Head of caudate nucleus (tissue), 42 donors: Measurements from ENCODE around the gene NUAK2.
"Not testable (repeated sequence)": the region's sequence is repeated elsewhere in the genome, so short reads cannot be mapped to it uniquely, and the experiment has no call there.

Experiments
- DNase-seq, 42 donors: peaks; one replicate each; pipeline versions ENCODE4 v3.0.0 to v3.0.0-alpha.2; 2020 to 2021; ENCODE audit warnings: mixed read lengths in 7 of 42
- intact Hi-C: fragments of 100-400 bp; cut with DNase I; formaldehyde crosslinking; loops from one replicate; pipeline ENCODE4 v1.15.0; 2022

Gene NUAK2

DNA sequence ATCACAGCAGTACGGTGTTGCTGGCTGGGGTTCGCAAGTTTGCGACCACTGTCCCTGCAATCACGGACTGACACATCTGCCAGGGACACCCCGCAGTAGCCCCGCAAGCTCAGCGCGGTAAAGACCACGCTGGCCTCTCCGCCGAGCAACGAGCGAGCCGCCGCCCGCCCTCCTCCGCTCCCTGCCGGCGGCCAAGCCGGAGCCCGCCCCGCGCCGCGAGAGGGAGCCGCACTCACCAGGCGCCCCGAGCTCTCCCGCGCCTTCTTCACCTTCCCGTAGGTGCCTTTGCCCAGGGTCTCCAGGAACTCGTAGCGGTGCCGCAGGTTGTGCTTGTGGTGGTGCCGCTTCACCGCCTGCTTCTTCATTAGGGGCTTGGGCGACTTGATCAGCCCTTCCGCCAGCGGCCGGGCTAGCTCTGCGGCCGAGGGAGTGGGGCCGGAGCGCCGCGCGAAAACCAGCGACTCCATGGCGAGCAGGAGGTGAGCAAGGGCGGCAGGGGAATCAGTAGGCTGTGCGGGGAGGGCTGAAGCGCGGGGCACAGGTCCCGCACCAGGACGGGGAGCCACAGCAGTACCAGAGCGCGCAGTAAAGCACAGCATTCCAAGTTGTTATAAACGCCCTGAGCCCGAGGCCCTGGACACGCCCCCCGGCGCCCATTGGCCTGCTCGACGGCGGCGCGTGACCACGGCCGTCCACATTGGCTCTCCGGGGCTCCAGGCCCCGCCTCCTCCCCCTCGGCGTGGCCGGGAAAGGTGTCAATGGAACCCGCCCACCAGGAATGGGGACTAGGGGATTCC, at the start of gene NUAK2:
TSS of gene NUAK2 (minus strand) at position 584 of the 797 bp plus-strand sequence. CDS start at position 467, 117 bp downstream.
- intact Hi-C loops: no loop called here
- peak; percentile 88 to 97 (median 93) for DNase-seq

DNA sequence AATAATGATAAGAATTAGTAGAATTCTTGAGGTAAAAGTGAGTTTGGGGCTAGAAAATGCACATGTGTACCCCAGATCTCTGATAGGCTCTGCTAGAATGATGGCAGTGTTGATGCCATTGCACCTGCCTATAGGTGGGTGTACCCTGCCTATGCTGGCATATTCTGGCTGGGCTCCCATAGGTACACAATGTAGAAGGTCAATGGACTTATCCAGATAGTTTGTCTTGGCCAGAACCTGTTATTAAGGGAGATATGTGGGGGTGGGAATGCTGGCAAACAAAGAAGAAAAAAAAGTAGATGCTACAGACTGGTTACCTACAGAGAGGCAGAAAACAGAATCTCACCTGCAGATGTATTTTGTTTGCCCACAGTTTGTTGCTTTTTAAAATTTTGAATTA, 49.2 kb upstream of the NUAK2 start:
- intact Hi-C loops: no loop called here
- DNase-seq: peak in 1 of 42 donors; percentile 5

DNA sequence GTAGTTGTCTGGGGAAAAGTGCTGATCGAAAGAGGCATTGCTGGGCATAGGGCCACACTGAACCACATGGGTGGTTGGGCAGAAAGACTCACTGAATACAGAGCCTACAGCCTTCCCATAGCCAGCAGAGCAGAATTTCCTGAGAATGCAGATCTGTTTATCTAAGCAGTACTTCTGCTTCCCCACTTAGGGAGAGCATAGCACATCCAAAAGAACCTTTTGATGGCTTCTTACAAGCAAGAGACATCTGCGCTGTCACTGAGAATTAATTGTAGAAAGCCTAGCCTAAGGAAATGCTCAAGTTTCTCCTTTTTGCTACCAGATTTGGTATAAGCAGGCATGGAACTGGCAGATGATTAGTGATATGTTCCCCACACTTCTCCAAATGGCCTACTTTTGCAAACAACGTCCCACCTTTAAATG, 48.2 kb upstream of the NUAK2 start:
- DNase-seq: peak in 10 of 42 donors; percentile 26 to 58 (median 40)
- intact Hi-C loops: no loop called here

DNA sequence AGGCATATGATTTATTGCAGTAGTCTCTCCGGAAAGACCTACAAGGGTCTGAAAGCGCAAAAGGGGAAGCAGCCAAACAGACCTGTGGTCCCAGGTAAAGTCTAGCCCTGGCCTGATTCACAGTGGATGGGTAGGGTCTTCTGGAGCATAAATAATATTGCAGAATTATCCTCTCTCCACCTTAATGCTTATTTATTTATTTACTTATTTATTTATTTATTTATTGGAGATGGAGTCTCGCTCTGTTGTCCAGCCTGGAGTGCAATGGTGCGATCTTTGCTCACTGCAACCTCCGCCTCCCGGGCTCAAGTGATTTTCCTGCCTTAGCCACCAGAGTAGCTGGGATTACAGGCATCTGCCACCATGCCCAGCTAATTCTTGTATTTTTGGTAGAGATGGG, 46.9 kb upstream of the NUAK2 start:
- no peak for DNase-seq
- intact Hi-C loops: no loop called here

DNA sequence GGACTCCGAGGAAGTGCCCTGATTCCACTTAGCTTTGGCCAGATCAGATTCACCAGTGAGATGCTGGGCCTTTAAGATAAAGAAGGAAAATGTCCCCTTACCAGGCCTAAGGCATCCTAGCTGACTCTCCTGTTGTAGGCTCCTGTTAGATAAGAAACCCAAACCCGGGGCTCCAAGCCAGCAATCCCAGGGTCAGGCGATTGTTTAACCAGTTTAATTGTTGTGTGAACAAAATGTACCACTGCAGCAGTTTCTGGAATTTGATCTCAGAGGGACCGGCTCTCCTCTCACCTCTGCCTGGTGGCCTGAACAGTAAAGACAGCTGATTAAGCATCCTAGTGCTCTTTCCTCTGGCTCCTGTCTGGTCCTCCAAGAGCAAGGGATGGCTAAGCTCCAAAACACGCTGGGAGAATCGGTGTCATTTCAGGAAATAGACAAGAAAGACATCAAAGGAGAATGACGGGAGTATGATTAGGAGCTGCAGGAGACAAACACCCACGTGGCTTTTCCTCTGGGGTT, 44.5 kb upstream of the NUAK2 start:
- intact Hi-C loops: no loop called here
- DNase-seq: peak in 5 of 42 donors; percentile 5 to 50 (median 32)

DNA sequence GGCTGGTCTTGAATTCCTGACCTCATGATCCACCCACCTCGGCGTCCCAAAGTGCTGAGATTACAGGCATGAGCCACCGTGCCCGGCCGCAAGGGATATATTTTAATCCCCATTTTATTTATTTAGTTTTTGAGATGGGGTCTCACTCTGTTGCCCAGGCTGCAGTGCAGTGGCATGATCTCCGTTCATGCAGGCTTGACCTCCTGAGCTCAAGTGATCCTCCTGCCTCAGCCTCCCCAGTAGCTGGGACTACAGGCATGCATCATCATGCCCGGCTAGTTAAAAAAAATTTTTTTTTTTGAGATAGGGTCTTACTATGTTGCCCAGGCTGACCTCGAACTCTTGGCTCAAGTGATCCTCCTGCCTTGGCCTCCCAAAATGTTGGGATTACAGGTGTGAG, 43.5 kb upstream of the NUAK2 start:
- intact Hi-C loops: not testable (repeated sequence)
- peak in 1 of 42 donors; percentile 2 for DNase-seq

DNA sequence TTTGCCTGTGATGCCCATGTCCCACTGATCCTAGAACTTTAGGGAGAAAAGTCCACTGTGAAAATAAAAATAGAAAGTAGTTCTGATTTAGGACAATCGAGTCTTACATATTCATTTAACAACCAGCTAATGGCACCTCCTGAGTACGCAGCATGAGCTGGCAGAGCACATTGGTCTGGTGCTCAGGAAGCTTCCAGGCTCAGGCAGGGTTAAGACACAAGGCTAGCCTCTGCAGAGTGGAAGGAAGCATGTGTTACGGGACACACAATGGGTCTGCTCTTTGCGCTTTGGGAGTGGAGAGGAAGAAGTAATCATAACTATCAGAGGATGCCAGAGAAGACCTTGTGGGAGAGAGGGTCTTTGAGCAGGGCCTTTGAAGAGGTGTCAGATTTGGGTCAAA, 39.3 kb upstream of the NUAK2 start:
- intact Hi-C loops: no loop called here
- DNase-seq: no peak

DNA sequence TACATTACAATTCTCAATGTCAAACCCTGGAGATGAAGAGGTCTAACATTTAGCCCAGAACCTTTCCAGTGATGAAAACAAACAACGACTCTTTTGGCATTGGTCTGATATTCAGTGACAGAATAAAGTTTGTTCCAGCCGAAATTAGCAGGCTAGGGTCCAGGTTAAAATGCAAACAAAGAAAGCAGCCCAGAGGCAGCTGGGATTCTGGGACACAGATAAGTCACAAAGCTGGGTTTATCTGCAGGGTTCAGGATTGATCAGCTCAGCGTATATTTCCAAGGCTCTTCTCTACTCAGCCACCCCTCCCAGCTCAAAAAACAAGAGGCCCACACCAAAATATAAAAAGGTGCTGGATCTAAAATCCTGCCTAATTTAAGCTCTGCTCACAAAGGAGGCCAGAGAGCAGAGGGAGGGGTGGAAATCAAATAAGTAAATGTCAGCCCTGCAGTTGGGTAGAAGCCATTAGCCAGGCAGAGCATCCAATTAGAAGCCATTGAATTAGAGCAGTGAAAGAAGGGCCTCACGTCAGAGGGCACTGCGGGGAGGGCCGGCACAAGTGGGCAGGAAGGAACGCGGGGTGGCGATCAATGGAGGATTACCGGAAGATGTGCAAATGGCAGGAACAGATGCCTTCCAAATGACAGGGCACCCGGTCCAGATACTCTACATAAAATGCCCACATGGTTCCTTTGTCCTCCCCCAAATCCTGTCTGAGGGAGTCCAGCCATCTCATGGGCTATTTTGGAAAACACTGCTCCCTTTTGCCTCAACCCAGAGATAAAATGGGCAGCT, 38.4 kb upstream of the NUAK2 start:
- intact Hi-C loops: loop anchor here (5.0 kb wide), 1 partner anchor 77 kb away; no protein-coding TSS in a partner anchor
- DNase-seq: peak in 40 of 42 donors; percentile 29 to 88 (median 62)

DNA sequence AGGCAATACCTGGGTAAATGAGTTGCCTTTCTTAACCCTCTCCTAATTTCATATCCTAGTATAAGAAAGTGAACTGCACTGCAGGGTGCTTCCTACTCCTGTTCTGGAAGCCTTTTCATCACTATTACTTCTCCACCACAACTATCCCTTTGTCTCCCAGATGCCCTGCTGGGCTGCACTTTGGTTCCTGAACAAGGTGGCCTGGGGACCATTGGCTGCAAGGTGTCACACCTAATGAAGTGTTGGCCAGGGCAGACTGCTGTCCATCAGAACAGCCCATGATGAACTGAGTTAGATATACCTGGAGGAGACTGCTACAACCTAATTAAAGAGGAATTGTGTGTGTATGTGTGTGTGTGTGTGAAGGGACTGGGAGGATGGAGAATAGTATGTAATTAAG, 37.0 kb upstream of the NUAK2 start:
- intact Hi-C loops: loop anchor here (5.0 kb wide), 1 partner anchor 79 kb away; no protein-coding TSS in a partner anchor
- DNase-seq: no peak

DNA sequence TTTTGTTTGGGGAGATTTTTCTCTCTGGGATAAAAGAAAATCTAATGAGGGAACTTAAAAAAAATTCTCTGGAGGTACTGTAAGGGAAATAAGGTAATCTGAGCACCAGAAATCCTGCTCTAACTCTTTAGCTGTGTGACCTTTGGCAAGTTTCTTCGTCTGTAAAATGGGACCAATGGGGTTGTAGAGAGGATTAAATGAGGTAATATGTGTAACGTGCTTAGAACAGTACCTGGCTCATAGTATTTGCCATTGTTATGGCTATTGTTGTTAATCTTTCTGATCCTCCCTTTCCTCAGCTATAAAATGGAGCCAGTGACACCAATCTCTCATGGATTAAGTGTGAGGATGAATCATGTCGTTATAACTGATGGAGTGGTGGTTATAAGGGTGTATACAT, 36.0 kb upstream of the NUAK2 start:
- DNase-seq: no peak
- intact Hi-C loops: loop anchor here (5.0 kb wide), 1 partner anchor 80 kb away; no protein-coding TSS in a partner anchor

DNA sequence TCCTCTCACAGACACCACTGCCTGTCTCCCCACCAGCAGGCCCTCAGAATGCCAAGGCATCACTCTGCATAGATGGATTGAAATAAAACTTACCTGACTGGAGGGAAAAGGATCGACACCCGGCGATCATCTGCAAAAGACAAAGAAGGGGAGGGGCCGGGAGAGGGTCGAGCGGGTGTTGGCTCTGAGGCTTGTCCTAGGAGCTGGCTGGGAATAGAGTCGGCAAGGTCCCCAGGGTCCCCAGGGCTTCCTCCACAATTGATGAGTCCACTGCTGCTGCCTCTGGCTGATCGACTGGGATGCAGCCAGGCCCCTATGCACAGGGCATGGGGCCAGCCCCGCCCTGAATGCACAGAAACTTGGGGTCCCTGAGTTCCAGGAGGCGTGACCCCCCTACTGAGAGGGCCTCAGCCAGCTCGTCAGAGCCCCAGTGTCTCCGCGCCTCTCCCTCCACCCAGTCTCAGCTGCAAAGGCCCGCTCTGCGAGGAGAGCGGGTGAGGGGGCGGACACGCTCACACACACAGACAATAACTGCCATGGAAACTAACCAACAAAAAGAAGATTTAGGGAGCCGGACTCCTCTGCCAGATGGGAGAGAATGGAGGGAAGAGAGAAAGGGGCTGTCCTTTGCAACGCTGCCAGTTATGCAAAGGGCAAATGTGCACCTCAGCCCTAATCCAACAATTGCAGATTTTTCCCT, 35.0 kb upstream of the NUAK2 start, which contains the start of gene KLHDC8A:
TSS of gene KLHDC8A (minus strand) at position 483 of the 700 bp plus-strand sequence. CDS start 13,318 bp downstream, outside the sequence.
- intact Hi-C loops: loop anchor here (5.0 kb wide), 1 partner anchor 81 kb away; no protein-coding TSS in a partner anchor
- peak in 37 of 42 donors; percentile 30 to 77 (median 54) for DNase-seq

DNA sequence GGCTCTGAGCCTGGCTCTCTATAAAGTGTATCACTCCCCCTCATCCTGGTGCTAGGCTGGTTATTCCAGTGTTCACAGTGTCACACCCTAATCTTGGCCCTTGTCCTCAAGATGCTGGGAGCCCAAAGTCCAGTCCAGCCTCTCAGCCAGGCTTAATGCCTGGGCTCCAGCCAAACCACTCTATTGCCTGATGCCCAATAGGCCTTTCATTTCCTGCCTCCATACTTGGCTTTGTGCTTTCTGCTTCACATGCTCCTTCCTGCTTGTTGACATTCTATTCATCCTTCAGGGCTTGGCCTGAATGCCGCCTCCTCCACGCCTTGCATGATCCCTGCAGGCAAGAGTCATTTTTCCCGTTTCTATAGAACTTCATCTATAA, 33.5 kb upstream of the NUAK2 start:
- peak in 16 of 42 donors; percentile 13 to 69 (median 47) for DNase-seq
- intact Hi-C loops: loop anchor here (5.0 kb wide), 1 partner anchor 82 kb away; no protein-coding TSS in a partner anchor

DNA sequence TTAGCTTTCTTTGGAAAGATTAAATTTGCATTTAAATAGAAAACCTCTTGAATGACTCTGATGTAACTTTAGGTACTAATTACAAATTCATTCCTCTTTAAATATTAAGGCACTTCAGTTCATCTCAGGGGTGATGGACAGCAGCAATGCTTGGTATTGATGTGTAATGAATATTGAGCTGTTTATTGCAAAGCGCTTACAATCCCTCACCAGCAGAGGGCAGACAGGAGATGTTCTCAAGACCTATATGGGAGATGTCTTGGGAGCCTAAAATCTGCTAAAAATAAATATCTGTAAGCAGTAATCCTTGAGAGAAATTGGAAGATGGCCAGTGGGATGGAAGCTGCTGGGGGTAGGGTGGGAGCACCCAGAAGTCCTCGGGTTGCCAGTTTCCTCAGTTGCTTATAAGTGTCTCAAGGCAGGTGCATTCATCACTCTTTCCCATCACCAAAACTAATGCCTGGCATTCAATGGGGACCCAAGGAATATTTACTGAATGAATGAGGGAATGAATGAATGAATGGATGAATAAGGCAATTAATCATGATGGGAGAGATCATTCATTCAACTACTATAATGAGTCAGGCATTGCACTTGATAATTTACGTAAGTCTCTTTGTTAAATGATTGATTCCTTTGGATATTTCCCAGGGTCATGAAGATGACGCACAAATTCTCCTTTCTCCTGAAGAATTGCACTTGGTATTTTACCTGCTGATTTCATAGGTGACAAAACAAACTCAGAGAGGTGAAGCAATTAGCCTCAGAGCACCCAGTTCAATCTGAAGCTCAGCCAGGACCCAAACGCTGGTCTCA, 32.9 kb upstream of the NUAK2 start:
- peak in 39 of 42 donors; percentile 27 to 90 (median 72) for DNase-seq
- intact Hi-C loops: loop anchor here (5.0 kb wide), 1 partner anchor 83 kb away; no protein-coding TSS in a partner anchor

DNA sequence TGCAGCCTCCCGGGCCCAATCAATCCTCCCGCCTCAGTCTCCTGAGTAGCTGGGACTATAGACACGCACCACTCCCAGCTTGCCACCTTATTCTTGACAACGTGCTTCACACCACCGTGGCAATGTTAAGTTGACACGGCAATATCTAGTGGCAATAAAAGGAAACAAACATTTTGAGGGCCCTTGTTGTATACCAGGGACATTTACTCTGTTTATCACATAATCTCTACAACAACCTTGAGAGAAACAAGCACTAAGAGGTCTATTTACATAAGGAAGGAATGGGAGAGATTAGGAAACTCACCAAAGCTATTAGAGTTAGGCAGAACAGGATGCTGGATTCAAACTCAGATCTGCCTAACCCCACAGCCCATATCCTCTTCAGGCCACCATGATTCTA, 32.1 kb upstream of the NUAK2 start:
- intact Hi-C loops: no loop called here
- DNase-seq: no peak

DNA sequence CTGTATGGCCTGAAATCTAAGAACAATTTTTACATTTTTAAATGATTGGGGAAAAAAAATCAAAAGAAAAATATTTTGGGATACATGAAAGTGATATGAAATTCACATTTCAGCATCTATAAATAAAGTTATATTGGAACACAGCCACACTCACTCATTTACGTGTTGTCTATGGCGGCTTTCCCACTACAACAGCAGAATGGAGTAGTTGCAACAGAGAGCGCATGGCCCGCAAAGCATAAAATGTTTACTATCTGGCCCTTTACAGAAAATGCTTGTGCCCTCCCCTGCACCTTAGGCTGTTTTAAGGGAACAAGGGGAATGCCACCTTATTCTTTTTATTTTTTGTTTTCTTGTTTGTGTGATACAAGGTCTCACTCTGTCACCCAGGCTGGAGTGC, 31.6 kb upstream of the NUAK2 start:
- DNase-seq: no peak
- intact Hi-C loops: no loop called here

DNA sequence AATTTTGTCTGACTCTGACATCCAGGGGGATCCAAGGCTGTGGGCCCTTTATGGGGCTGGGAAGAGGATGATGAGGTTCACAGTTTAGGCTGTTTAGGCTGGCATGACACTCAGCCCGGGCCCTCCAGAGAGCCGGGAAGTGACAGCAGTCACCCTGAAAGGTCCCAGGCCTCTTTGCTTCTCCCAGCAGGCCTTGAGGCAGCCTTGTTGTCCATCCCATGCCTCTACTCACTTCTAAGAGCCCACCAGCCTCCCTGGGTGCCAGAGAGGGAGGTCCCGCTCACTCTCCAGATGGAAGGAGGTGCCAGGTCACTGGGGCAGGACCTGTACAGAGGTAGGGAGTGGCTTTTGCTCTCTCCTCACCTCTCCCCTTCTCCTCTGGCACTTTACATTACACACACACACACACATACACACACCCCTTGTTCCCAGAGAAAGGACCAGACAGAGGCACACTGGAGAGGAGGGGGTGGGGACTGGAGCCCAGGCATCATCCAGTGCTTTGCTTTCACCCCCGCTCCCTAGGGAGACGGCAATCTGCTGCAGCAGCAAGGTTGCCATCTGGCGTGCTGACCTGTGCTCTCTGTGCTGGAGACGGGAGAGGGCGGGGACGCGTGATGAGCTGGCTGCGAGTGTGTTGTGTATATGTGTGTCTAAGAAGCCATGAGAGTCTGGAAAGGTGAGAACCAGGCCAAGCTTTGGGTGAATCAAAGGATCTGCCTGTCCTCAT, 30.6 kb upstream of the NUAK2 start:
- DNase-seq: no peak
- intact Hi-C loops: no loop called here

DNA sequence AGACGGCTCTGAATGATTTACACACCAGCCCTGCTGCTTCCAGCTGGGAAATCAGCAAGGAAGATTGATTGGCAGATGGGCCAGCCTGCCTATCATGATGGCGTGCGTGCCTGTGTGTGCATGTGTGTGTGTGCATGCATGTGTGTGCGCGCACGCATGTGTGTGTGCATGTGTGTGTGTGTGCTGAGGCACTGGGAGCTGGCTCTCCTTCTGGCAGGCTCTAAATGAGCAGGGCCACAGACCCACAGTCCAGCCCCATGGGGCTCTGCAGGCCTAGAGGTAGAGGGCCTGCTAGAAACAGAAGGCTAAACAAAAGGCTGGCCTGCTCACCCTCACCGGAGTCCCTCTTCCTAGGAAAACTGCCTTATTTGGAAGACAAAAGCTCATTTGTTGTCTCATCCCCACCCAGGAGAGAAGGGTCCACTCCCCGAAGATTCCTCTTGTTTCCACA, 29.2 kb upstream of the NUAK2 start:
- intact Hi-C loops: no loop called here
- no peak for DNase-seq
